Neural cell (in vitro differentiated cells): ENCODE measurements around the gene LRSAM1. TPM values are rescaled to one million over a fixed set of nuclear protein-coding genes. Genes with fewer than 3 reads are reported as not detected.

Experiments used
- H2AFZ ChIP-seq: fragments of 200-600, 300-800 bp; sonication (generic), shearing (Covaris generic); 2 replicates; pipeline ENCODE4 v1.6.0; 2014; ENCODE audit warnings: low read depth, mild to moderate bottlenecking, antibody characterized with exemption, low read length, moderate library complexity
- H3F3A ChIP-seq: fragments of 200-600 bp; shearing (Covaris generic); 2 replicates; pipeline ENCODE4 v1.6.1; 2016; ENCODE audit warnings: mild to moderate bottlenecking, moderate library complexity, mixed read lengths, antibody characterized with exemption, low read length; ENCODE audit not compliant: insufficient read depth, poor library complexity, severe bottlenecking
- H3K27ac ChIP-seq: fragments of 200-600, 300-800 bp; sonication (generic), shearing (Covaris generic); 2 replicates; pipeline ENCODE4 v1.5.1; 2014; ENCODE audit warnings: mild to moderate bottlenecking, low read length, moderate library complexity
- H3K27me3 ChIP-seq: fragments of 300-800, 200-600 bp; sonication (generic), shearing (Covaris generic); 2 replicates; pipeline ENCODE4 v1.6.0; 2014; ENCODE audit warnings: mild to moderate bottlenecking, low read depth, low read length, moderate library complexity; ENCODE audit not compliant: insufficient read depth
- H3K36me3 ChIP-seq: fragments of 300-800, 200-600 bp; sonication (generic), shearing (Covaris generic); 2 replicates; pipeline ENCODE4 v1.5.1; 2014; ENCODE audit warnings: mild to moderate bottlenecking, antibody characterized with exemption, low read length, moderate library complexity; ENCODE audit not compliant: insufficient read depth
- H3K4me2 ChIP-seq: fragments of 300-800, 200-600 bp; sonication (generic), shearing (Covaris generic); 2 replicates; pipeline ENCODE4 v1.6.0; 2014; ENCODE audit warnings: mild to moderate bottlenecking, low read length
- H3K4me3 ChIP-seq: fragments of 300-800, 200-600 bp; sonication (generic), shearing (Covaris generic); 2 replicates; pipeline ENCODE4 v1.5.1; 2014; ENCODE audit warnings: mild to moderate bottlenecking, low read length, moderate library complexity
- H3K79me2 ChIP-seq: fragments of 200-600 bp; shearing (Covaris generic); replicated peaks from 2 replicates; pipeline ENCODE4 v1.6.0; 2014; ENCODE audit warnings: mild to moderate bottlenecking, low read length, moderate library complexity; ENCODE audit not compliant: insufficient read depth
- H3K9ac ChIP-seq: fragments of 300-800, 200-600 bp; sonication (generic), shearing (Covaris generic); 2 replicates; pipeline ENCODE4 v1.6.1; 2016; ENCODE audit warnings: mild to moderate bottlenecking, low read length, mixed read lengths
- H3K9me2 ChIP-seq: fragments of 200-600 bp; shearing (Covaris generic); 2 replicates; pipeline ENCODE4 v1.6.1; 2016; ENCODE audit warnings: mild to moderate bottlenecking, low read length, mixed read lengths; ENCODE audit not compliant: insufficient read depth
- H3K9me3 ChIP-seq: fragments of 200-600, 300-800 bp; sonication (generic), shearing (Covaris generic); 2 replicates; pipeline ENCODE4 v1.6.1; 2016; ENCODE audit warnings: mild to moderate bottlenecking, mixed run types, low read length, moderate library complexity, mixed read lengths
- H4K20me1 ChIP-seq: fragments of 200-600 bp; shearing (Covaris generic); 2 replicates; pipeline ENCODE4 v1.6.1; 2016; ENCODE audit warnings: mild to moderate bottlenecking, mixed run types; ENCODE audit not compliant: insufficient read depth
- CTCF ChIP-seq: fragments of 450-650 bp; IDR thresholded peaks from 2 replicates; pipeline ENCODE4 v1.5.1; 2014; ENCODE audit warnings: antibody characterized with exemption, mild to moderate bottlenecking, moderate library complexity; ENCODE audit not compliant: poor library complexity, severe bottlenecking
- EP300 ChIP-seq: fragments of 450-650 bp; conservative IDR thresholded peaks from 2 replicates; pipeline ENCODE4 v1.6.1; 2014; ENCODE audit warnings: antibody characterized with exemption, mild to moderate bottlenecking, moderate library complexity; ENCODE audit not compliant: poor library complexity, severe bottlenecking
- EZH2 ChIP-seq: fragments of 200-600, 300-800 bp; shearing (Covaris generic), sonication (generic); IDR thresholded peaks from 2 replicates; pipeline ENCODE4 v1.6.1; 2014; ENCODE audit warnings: antibody characterized with exemption, low read length, borderline replicate concordance, mild to moderate bottlenecking; ENCODE audit not compliant: insufficient read depth, poor library complexity, severe bottlenecking
- MXI1 ChIP-seq: fragments of 450-650 bp; conservative IDR thresholded peaks from 2 replicates; pipeline ENCODE4 v1.6.1; 2014; ENCODE audit warnings: antibody characterized with exemption, mild to moderate bottlenecking; ENCODE audit not compliant: poor library complexity, severe bottlenecking
- POLR2AphosphoS5 ChIP-seq: IDR thresholded peaks from 2 replicates; pipeline ENCODE4 v1.6.1; 2012
- RAD21 ChIP-seq: fragments of 450-650 bp; conservative IDR thresholded peaks from 2 replicates; pipeline ENCODE4 v1.6.1; 2014; ENCODE audit warnings: antibody characterized with exemption, mild to moderate bottlenecking, moderate library complexity
- REST ChIP-seq: IDR thresholded peaks from 2 replicates; pipeline ENCODE4 v1.6.1; 2012; ENCODE audit warnings: borderline replicate concordance
- SMC3 ChIP-seq: fragments of 450-650 bp; conservative IDR thresholded peaks from 2 replicates; pipeline ENCODE4 v1.6.1; 2014; ENCODE audit warnings: antibody characterized with exemption, mild to moderate bottlenecking, moderate library complexity; ENCODE audit not compliant: poor library complexity
- TAF1 ChIP-seq: IDR thresholded peaks from 2 replicates; pipeline ENCODE4 v1.6.1; 2012; ENCODE audit warnings: low read depth
- polyA plus RNA-seq: library from polyadenylated mRNA; depleted of rRNA; stranded (reverse); fragments of >200 nt; gene quantifications from 2 replicates; pipeline ENCODE4 v1.2.3, GENCODE V29; 2014

LRSAM1 gene
- polyA plus RNA-seq, 1 donor from 2014 or later, result 21.6 TPM

- Histone ChIP-seq H3F3A (no peaks in the 10 kb centered on the region), H3K9me3 (no peaks in the 10 kb centered on the region), H3K27me3 (no peaks in the 10 kb centered on the region), H3K4me2 (no peak overlapping the region), H3K79me2 (no peaks in the 10 kb centered on the region), H4K20me1 (no peaks in the 10 kb centered on the region), H3K9me2 (no peaks in the 10 kb centered on the region), H3K36me3 (no peaks in the 10 kb centered on the region), H3K4me3 (no peak overlapping the region), H2AFZ (no peak overlapping the region), H3K9ac (no peak overlapping the region), H3K27ac (no peak overlapping the region)
- TF ChIP-seq POLR2AphosphoS5 (no peak), RAD21 (no peak), CTCF (no peak), REST (no peak), MXI1 (no peak), TAF1 (no peak), EZH2 (no peak), EP300 (no peak)
These were observed 4.1 kb downstream of the LRSAM1 start for GRCh38 chr9:127455324-127455992.

- H3K27ac ChIP-seq, result no peak overlapping the region
- no peaks in the 10 kb centered on the region for H4K20me1 ChIP-seq
- H3K36me3 ChIP-seq, result no peaks in the 10 kb centered on the region
- H3K9ac ChIP-seq, result no peak overlapping the region
- no peaks in the 10 kb centered on the region for H3K27me3 ChIP-seq
- H3K79me2 ChIP-seq, result no peaks in the 10 kb centered on the region
- no peak overlapping the region for H2AFZ ChIP-seq
- no peaks in the 10 kb centered on the region for H3K9me3 ChIP-seq
- H3K4me3 ChIP-seq, result no peak overlapping the region
- TF ChIP-seq RAD21 (no peak), REST (no peak), POLR2AphosphoS5 (no peak), TAF1 (no peak), EP300 (no peak), CTCF (no peak), EZH2 (no peak), SMC3 (no peak), MXI1 (no peak)
- no peak overlapping the region for H3K4me2 ChIP-seq
- H3K9me2 ChIP-seq, result no peaks in the 10 kb centered on the region
- no peaks in the 10 kb centered on the region for H3F3A ChIP-seq
These were observed 6.0 kb downstream of the LRSAM1 start for GRCh38 chr9:127457191-127457878.
